H1 (cell line): ENCODE results near the gene ACSF2.

Source experiments
- CEBPB ChIP-seq: IDR thresholded peaks from 2 replicates; pipeline ENCODE4 v1.6.1; 2012; ENCODE audit warnings: low read depth, low read length
- CTCF ChIP-seq, 3 experiments: IDR thresholded peaks; 1 replicate in 2 of 3; 2 replicates in 1 of 3; pipeline versions ENCODE4 v1.5.1 to v1.6.1; 2011; ENCODE audit warnings: low read length in 3 of 3, mild to moderate bottlenecking in 3 of 3, inconsistent platforms in 2 of 3, low read depth in 1 of 3, moderate library complexity in 1 of 3; ENCODE audit not compliant: insufficient read depth in 1 of 3; ENCODE audit errors: control extremely low read depth in 1 of 3
- EZH2 ChIP-seq: fragments of 200-600 bp; sonication (generic); IDR thresholded peaks from 2 replicates; pipeline ENCODE4 v1.7.1; 2012; ENCODE audit warnings: low read depth, mild to moderate bottlenecking, moderate library complexity, low read length, inconsistent platforms; ENCODE audit not compliant: severe bottlenecking
- GABPA ChIP-seq: IDR thresholded peaks from 2 replicates; pipeline ENCODE4 v1.6.1; 2011; ENCODE audit warnings: mild to moderate bottlenecking, low read length, moderate library complexity, borderline replicate concordance; ENCODE audit not compliant: insufficient read depth
- POLR2A ChIP-seq, 2 experiments: IDR thresholded peaks; 1 replicate in 1 of 2; 2 replicates in 1 of 2; pipeline ENCODE4 v1.6.1; 2011; ENCODE audit warnings: low read depth in 2 of 2, low read length in 2 of 2, mild to moderate bottlenecking in 2 of 2; ENCODE audit errors: control extremely low read depth in 1 of 2

DNA sequence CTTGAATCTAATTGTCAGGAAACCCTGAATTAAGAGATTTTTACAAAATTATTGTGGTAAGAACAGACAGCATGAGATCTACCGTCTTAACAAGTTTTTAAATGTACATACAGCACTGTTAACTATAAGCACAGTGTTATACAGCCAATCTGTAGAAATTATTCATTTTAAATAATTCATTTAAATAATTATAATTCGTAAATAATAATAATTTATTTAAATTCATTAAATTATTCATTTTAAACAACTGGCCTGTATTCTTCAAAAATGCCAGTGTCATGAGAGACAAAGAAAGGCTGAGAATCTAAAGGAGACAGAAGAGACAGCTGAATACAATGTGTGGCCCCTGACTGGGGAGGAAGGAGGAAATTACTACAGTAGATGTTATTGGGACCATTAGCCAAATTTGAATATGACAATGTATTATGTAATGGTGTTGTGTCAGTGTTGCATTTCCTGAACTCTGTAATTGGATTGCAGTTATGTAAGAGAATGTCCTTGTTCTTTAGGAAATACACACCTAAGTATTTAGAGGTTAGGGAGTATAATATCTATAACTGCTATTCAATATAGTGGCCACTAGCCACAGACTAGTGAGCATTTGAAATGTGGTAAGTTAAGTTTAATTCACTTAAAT is 55.0 kb downstream of the ACSF2 start:
- TF ChIP-seq CEBPB: no peak
- TF ChIP-seq POLR2A (IDR thresholded peaks at IDR 0.05; ENCODE audit: control extremely low read depth in 1 of 2, low read depth in 2 of 2, low read length in 2 of 2): no peak
- TF ChIP-seq GABPA: no peak
- no peak for TF ChIP-seq EZH2
- TF ChIP-seq CTCF (IDR thresholded peaks at IDR 0.05; ENCODE audit: control extremely low read depth in 1 of 3, insufficient read depth in 1 of 3, low read depth in 1 of 3, low read length in 3 of 3): no peak
